HTR-8/SVneo (cell line): ENCODE measurements around the gene LCK.

Experiments used
- DNase-seq: peaks from one replicate; pipeline ENCODE4 v3.0.0; 2011; ENCODE audit warnings: low spot score, mixed read lengths; ENCODE audit not compliant: insufficient read length
- FAIRE-seq: peaks from 2 replicates; lab custom pipeline; 2011; peaks lifted over from hg19 to GRCh38; lab: Jason Lieb, UNC

The LCK gene

GRCh38 chr1:32250893-32251716 is at the start of gene LCK:
Gene LCK (plus strand): TSS chr1:32251265. CDS start chr1:32274330, 23,065 bp downstream.
- DNase-seq = no peak
- no peak for FAIRE-seq

GRCh38 chr1:32204943-32205361 is 46.1 kb upstream of the LCK start:
- no peak for DNase-seq
- FAIRE-seq = no peak

- DNase-seq = peak; percentile 82
- FAIRE-seq = peak; percentile 86
These were observed 45.4 kb upstream of the LCK start, which contains the start of gene IQCC for GRCh38 chr1:32205401-32206370. Gene IQCC (plus strand): TSS chr1:32205671. CDS start chr1:32205682, 11 bp downstream.

- DNase-seq = no peak
- FAIRE-seq = no peak
These were observed 42.6 kb upstream of the LCK start for GRCh38 chr1:32208469-32208868.

GRCh38 chr1:32208891-32209328 is 42.2 kb upstream of the LCK start, which contains the start of gene DCDC2B:
Gene DCDC2B (plus strand): TSS chr1:32209089. CDS start chr1:32209094, 5 bp downstream.
- no peak for DNase-seq
- FAIRE-seq = no peak

GRCh38 chr1:32215629-32216480 is 35.2 kb upstream of the LCK start:
- DNase-seq (peak; percentile 63), FAIRE-seq (no peak)

- DNase-seq = no peak
- no peak for FAIRE-seq
These were observed 34.5 kb upstream of the LCK start for GRCh38 chr1:32216566-32216965.

GRCh38 chr1:32219022-32219421 is 32.0 kb upstream of the LCK start:
- FAIRE-seq (no peak), DNase-seq (no peak)

- FAIRE-seq (no peak), DNase-seq (no peak)
These were observed 30.1 kb upstream of the LCK start for GRCh38 chr1:32220746-32221580.

GRCh38 chr1:32221581-32221979 is 29.5 kb upstream of the LCK start:
- DNase-seq (no peak), FAIRE-seq (no peak)

- DNase-seq (peak; percentile 88), FAIRE-seq (peak; percentile 36)
These were observed 28.9 kb upstream of the LCK start, which contains the start of the genes EIF3I and TMEM234 for GRCh38 chr1:32221980-32222755. Gene EIF3I (plus strand): TSS chr1:32222407. CDS start chr1:32222442, 35 bp downstream. Gene TMEM234 (minus strand): TSS chr1:32222353. CDS start chr1:32222322, 31 bp downstream.

- FAIRE-seq (no peak), DNase-seq (no peak)
These were observed 27.4 kb upstream of the LCK start for GRCh38 chr1:32223683-32224082.

- DNase-seq (no peak), FAIRE-seq (no peak)
These were observed 26.8 kb upstream of the LCK start for GRCh38 chr1:32224285-32224684.

- FAIRE-seq (no peak), DNase-seq (no peak)
These were observed 22.3 kb upstream of the LCK start for GRCh38 chr1:32228771-32229170.

GRCh38 chr1:32231843-32232432 is 19.1 kb upstream of the LCK start:
- FAIRE-seq (no peak), DNase-seq (no peak)

GRCh38 chr1:32232558-32233304 is 18.3 kb upstream of the LCK start:
- DNase-seq (no peak), FAIRE-seq (no peak)

GRCh38 chr1:32234792-32235191 is 16.3 kb upstream of the LCK start:
- DNase-seq (no peak), FAIRE-seq (no peak)
